Nephron (organoid): Measurements from ENCODE around the gene THRB.

Source experiments
- H3K27ac Mint-ChIP-seq, 3 experiments: 2 replicates each; pipeline ENCODE4 v1.8.0; 2020; ENCODE audit warnings: mixed read lengths in 3 of 3, mild to moderate bottlenecking in 2 of 3, moderate library complexity in 1 of 3
- H3K27me3 Mint-ChIP-seq: 2 replicates; pipeline ENCODE4 v1.8.0; 2021; ENCODE audit warnings: low read depth, mild to moderate bottlenecking, moderate library complexity, mixed read lengths
- H3K36me3 Mint-ChIP-seq: 2 replicates; pipeline ENCODE4 v1.8.0; 2020; ENCODE audit warnings: low read depth, mixed read lengths
- H3K4me1 Mint-ChIP-seq: 2 replicates; pipeline ENCODE4 v1.8.0; 2020; ENCODE audit warnings: mixed read lengths
- H3K4me3 Mint-ChIP-seq, 3 experiments: 2 replicates each; pipeline ENCODE4 v1.8.0; 2020; ENCODE audit warnings: mild to moderate bottlenecking in 3 of 3, mixed read lengths in 3 of 3, moderate library complexity in 2 of 3
- H3K9me3 Mint-ChIP-seq: 2 replicates; pipeline ENCODE4 v1.8.0; 2020; ENCODE audit warnings: mixed read lengths
- CTCF ChIP-seq, 3 experiments: fragments of 200-600 bp; sonication (generic); IDR thresholded peaks; one replicate each; pipeline ENCODE4 v1.5.0; 2021; ENCODE audit warnings: antibody characterized with exemption in 3 of 3; ENCODE audit not compliant: unreplicated experiment in 3 of 3

The THRB gene

GRCh38 chr3:24505691-24506550 lies 11.3 kb upstream of the THRB start:
- no peaks in the 10 kb centered on the region for H3K4me1 Mint-ChIP-seq
- H3K9me3 Mint-ChIP-seq = no peaks in the 10 kb centered on the region
- TF ChIP-seq CTCF (IDR thresholded peaks at IDR 0.05; ENCODE audit: unreplicated experiment in 3 of 3) = no peak
- H3K4me3 Mint-ChIP-seq = no peak overlapping the region
- H3K36me3 Mint-ChIP-seq = no peaks in the 10 kb centered on the region
- H3K27me3 Mint-ChIP-seq = peaks cover 4% of the 10 kb centered on the region
- no peak overlapping the region for H3K27ac Mint-ChIP-seq

- no peaks in the 10 kb centered on the region for H3K9me3 Mint-ChIP-seq
- no peaks in the 10 kb centered on the region for H3K36me3 Mint-ChIP-seq
- no peak overlapping the region for H3K4me3 Mint-ChIP-seq
- H3K27me3 Mint-ChIP-seq = peaks cover 4% of the 10 kb centered on the region
- H3K27ac Mint-ChIP-seq = no peak overlapping the region
- no peaks in the 10 kb centered on the region for H3K4me1 Mint-ChIP-seq
- no peak for TF ChIP-seq CTCF (IDR thresholded peaks at IDR 0.05; ENCODE audit: unreplicated experiment in 3 of 3)
These were observed 10.1 kb upstream of the THRB start for GRCh38 chr3:24504772-24505171.

GRCh38 chr3:24503616-24504113 lies 9.0 kb upstream of the THRB start:
- no peaks in the 10 kb centered on the region for H3K36me3 Mint-ChIP-seq
- H3K27ac Mint-ChIP-seq = no peak overlapping the region
- no peaks in the 10 kb centered on the region for H3K9me3 Mint-ChIP-seq
- H3K27me3 Mint-ChIP-seq = peaks cover 10% of the 10 kb centered on the region
- no peak for TF ChIP-seq CTCF (IDR thresholded peaks at IDR 0.05; ENCODE audit: unreplicated experiment in 3 of 3)
- no peaks in the 10 kb centered on the region for H3K4me1 Mint-ChIP-seq
- H3K4me3 Mint-ChIP-seq = no peak overlapping the region

GRCh38 chr3:24502690-24503089 lies 8.0 kb upstream of the THRB start:
- no peaks in the 10 kb centered on the region for H3K36me3 Mint-ChIP-seq
- H3K4me3 Mint-ChIP-seq = no peak overlapping the region
- no peak overlapping the region for H3K27ac Mint-ChIP-seq
- peaks cover 20% of the 10 kb centered on the region for H3K27me3 Mint-ChIP-seq
- H3K4me1 Mint-ChIP-seq = no peaks in the 10 kb centered on the region
- H3K9me3 Mint-ChIP-seq = no peaks in the 10 kb centered on the region
- TF ChIP-seq CTCF (IDR thresholded peaks at IDR 0.05; ENCODE audit: unreplicated experiment in 3 of 3) = no peak

GRCh38 chr3:24500806-24501205 lies 6.2 kb upstream of the THRB start:
- H3K9me3 Mint-ChIP-seq = no peaks in the 10 kb centered on the region
- peaks cover 39% of the 10 kb centered on the region for H3K27me3 Mint-ChIP-seq
- no peak overlapping the region for H3K4me3 Mint-ChIP-seq
- H3K27ac Mint-ChIP-seq = no peak overlapping the region
- H3K4me1 Mint-ChIP-seq = no peaks in the 10 kb centered on the region
- no peaks in the 10 kb centered on the region for H3K36me3 Mint-ChIP-seq
- TF ChIP-seq CTCF (IDR thresholded peaks at IDR 0.05; ENCODE audit: unreplicated experiment in 3 of 3) = no peak

- H3K4me1 Mint-ChIP-seq = no peaks in the 10 kb centered on the region
- H3K27me3 Mint-ChIP-seq = peaks cover 45% of the 10 kb centered on the region
- no peak overlapping the region for H3K4me3 Mint-ChIP-seq
These were observed 5.3 kb upstream of the THRB start for GRCh38 chr3:24499991-24500390.

More at GRCh38 chr3:24499991-24500390, 5.3 kb upstream of the THRB start:
- H3K27ac Mint-ChIP-seq = no peak overlapping the region
- H3K36me3 Mint-ChIP-seq = no peaks in the 10 kb centered on the region
- no peak for TF ChIP-seq CTCF (IDR thresholded peaks at IDR 0.05; ENCODE audit: unreplicated experiment in 3 of 3)
- H3K9me3 Mint-ChIP-seq = no peaks in the 10 kb centered on the region
